ENCODE data around the gene NKD1.

Gene NKD1

GRCh38 chr16:50548125-50548908 lies at the start of gene NKD1:
NKD1 (plus strand) TSS chr16:50548396; CDS start chr16:50548554, 158 bp downstream.
- TF ChIP-seq CTCF (IDR thresholded peaks at IDR 0.05; ENCODE audit: low read depth, low read length, missing control alignments): no peak
- Histone ChIP-seq H3K36me3 (replicated peaks) (no peaks in the 10 kb centered on the region), H3K27ac (no peak within 1 kb of the TSS), H3K27me3 (replicated peaks) (peaks cover 55% of the 10 kb centered on the region), H3K4me3 (ENCODE audit: low read depth, low read length) (peak within 1 kb of the TSS; percentile 59)
- in situ Hi-C loops (cut with HindIII; ENCODE audit: low pct_ligation_motif_present, low sequenced_read_pairs): no loop called here
- peak; percentile 17 for DNase-seq

DNA sequence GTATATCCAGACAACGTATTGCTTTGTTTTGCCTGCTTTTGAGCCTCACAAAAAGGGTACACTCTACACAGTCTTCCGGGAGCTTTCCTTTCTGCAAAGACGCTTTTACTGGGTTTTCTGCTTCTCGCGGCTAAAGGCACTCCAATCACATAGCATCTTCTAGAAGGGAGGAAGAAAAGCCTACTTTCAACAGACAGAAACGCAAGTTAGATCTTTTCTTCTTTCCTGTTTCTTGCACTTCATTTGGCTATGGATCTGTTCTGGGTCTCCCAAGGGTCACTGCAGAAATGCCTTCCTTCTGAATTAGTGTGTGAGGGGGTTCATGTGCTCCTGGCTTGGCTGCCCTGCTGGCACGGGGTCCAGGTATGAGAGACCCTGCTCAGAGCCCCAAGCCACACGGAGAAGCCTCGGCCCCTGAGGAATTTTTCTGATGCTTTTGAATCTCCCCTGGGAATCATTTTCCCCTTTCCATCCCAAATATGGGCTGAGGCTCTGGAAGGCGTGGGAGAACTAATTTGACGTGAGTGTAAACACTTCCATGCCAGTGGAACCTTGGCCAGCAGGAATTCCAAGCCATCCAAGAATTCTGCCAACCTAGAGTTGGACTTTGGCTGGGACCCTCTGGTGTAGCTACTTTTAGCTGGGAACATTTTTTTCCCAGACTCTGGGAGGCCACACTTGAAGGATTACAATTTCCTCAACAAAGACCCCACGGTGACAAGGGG lies 49.6 kb upstream of the NKD1 start:
- no peak overlapping the region for H3K27ac ChIP-seq
- H3K27me3 ChIP-seq (replicated peaks): no peaks in the 10 kb centered on the region
- H3K4me3 ChIP-seq (ENCODE audit: low read depth, low read length): no peak overlapping the region
- no peak for TF ChIP-seq CTCF (IDR thresholded peaks at IDR 0.05; ENCODE audit: low read depth, low read length, missing control alignments)
- no peak for DNase-seq
- in situ Hi-C loops (cut with HindIII; ENCODE audit: low pct_ligation_motif_present, low sequenced_read_pairs): no loop called here
- no peaks in the 10 kb centered on the region for H3K36me3 ChIP-seq (replicated peaks)

GRCh38 chr16:50499254-50499653 lies 48.9 kb upstream of the NKD1 start:
- no peak for DNase-seq
- Histone ChIP-seq H3K36me3 (replicated peaks) (no peaks in the 10 kb centered on the region), H3K4me3 (ENCODE audit: low read depth, low read length) (no peak overlapping the region), H3K27me3 (replicated peaks) (no peaks in the 10 kb centered on the region), H3K27ac (no peak overlapping the region)
- TF ChIP-seq CTCF (IDR thresholded peaks at IDR 0.05; ENCODE audit: low read depth, low read length, missing control alignments): no peak
- in situ Hi-C loops (cut with HindIII; ENCODE audit: low pct_ligation_motif_present, low sequenced_read_pairs): no loop called here

DNA sequence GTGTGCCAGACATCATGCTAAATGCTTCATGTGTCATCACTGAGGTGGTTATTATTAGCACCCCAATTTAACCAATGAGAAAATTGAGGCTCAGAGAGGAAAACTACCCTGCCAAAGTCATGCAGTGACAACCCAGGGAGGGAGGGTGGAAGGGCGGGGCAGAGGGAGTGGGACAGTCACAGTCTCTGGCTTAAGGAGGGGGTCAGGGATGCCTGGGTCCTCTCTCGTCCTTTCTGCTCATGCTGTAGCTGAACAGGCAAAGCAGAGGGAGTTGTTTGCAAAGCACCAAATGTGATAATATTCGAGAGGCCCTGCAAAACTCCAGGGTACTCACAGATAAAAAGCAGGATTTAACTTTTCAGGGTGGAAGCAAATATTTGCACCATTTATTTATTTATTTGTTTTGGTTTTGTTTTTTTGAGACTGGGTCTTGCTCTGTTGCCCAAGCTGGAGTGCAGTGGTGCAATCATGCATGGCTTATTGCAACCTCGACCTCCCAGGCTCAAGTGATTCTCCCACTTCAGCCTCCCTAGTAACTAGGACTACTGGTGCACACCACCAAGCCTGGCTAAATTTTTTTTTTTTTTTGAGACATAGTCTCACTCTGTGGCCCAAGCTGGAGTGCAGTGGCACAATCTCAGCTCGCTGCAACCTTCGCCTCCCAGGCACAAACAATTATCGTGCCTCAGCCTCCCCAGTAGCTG lies 47.9 kb upstream of the NKD1 start:
- TF ChIP-seq CTCF (IDR thresholded peaks at IDR 0.05; ENCODE audit: low read depth, low read length, missing control alignments): no peak
- Histone ChIP-seq H3K4me3 (ENCODE audit: low read depth, low read length) (no peak overlapping the region), H3K27ac (no peak overlapping the region), H3K27me3 (replicated peaks) (no peaks in the 10 kb centered on the region), H3K36me3 (replicated peaks) (no peaks in the 10 kb centered on the region)
- DNase-seq: no peak
- in situ Hi-C loops (cut with HindIII; ENCODE audit: low pct_ligation_motif_present, low sequenced_read_pairs): no loop called here

GRCh38 chr16:50501251-50501650 lies 46.9 kb upstream of the NKD1 start:
- no peaks in the 10 kb centered on the region for H3K27me3 ChIP-seq (replicated peaks)
- in situ Hi-C loops (cut with HindIII; ENCODE audit: low pct_ligation_motif_present, low sequenced_read_pairs): no loop called here
- TF ChIP-seq CTCF (IDR thresholded peaks at IDR 0.05; ENCODE audit: low read depth, low read length, missing control alignments): no peak
- no peak overlapping the region for H3K27ac ChIP-seq
- H3K36me3 ChIP-seq (replicated peaks): no peaks in the 10 kb centered on the region
- no peak overlapping the region for H3K4me3 ChIP-seq (ENCODE audit: low read depth, low read length)
- DNase-seq: no peak
